Endothelial cell of umbilical vein (primary cell): Measurements from ENCODE around the gene ARL9. TPM values are rescaled to one million over a fixed set of nuclear protein-coding genes. Genes with fewer than 3 reads are reported as not detected.

ENCODE experiments used
- BruUV-seq: library from RNA; stranded (reverse); fragments of 400-500 nt; replicated peaks from 2 replicates; lab custom pipeline; 2021; lab: Mats Ljungman, UMichigan
- CTCF ChIA-PET: fragments of 300-600, 350-600 bp; sonication (Branson Sonifier 250); formaldehyde crosslinking; loops from one replicate; lab custom pipeline; 2021; ENCODE audit warnings: antibody characterized with exemption, inconsistent platforms; lab: Charles Lee
- POLR2A ChIA-PET: fragments of 300-600, 350-600 bp; sonication (Branson Sonifier 250); formaldehyde crosslinking; loops from one replicate; lab custom pipeline; 2021; ENCODE audit warnings: antibody characterized with exemption, inconsistent platforms; lab: Charles Lee
- DNase-seq: peaks from one replicate; pipeline ENCODE4 v3.0.0-alpha.2; 2011; ENCODE audit warnings: low read depth, low spot score
- FAIRE-seq: peaks from 2 replicates; lab custom pipeline; 2011; peaks lifted over from hg19 to GRCh38; lab: Jason Lieb, UNC
- H2AFZ ChIP-seq: 2 replicates; pipeline ENCODE4 v1.6.0; 2012; ENCODE audit warnings: low read depth, low read length, control low read depth, inconsistent platforms
- H3K27ac ChIP-seq: 2 replicates; pipeline ENCODE4 v1.5.1; 2011; ENCODE audit warnings: low read depth, mild to moderate bottlenecking, control low read depth, low read length, moderate library complexity; ENCODE audit not compliant: insufficient read depth
- H3K27me3 ChIP-seq, 2 experiments: 2 replicates each; pipeline versions ENCODE4 v1.6.0 to v1.6.1; 2011; ENCODE audit warnings: low read length in 2 of 2, mixed read lengths in 1 of 2; ENCODE audit not compliant: control insufficient read depth in 2 of 2, insufficient read depth in 2 of 2
- H3K36me3 ChIP-seq, 2 experiments: 2 replicates in 1 of 2; 3 replicates in 1 of 2; pipeline ENCODE4 v1.5.1; 2011; ENCODE audit warnings: low read length in 2 of 2, mild to moderate bottlenecking in 1 of 2, moderate library complexity in 1 of 2; ENCODE audit not compliant: control insufficient read depth in 2 of 2, insufficient read depth in 2 of 2; ENCODE audit errors: extremely low read depth in 1 of 2
- H3K4me1 ChIP-seq: 3 replicates; pipeline ENCODE4 v1.5.1; 2011; ENCODE audit warnings: mild to moderate bottlenecking, low read length; ENCODE audit not compliant: control insufficient read depth, insufficient read depth; ENCODE audit errors: extremely low read depth
- H3K4me2 ChIP-seq: 2 replicates; pipeline ENCODE4 v1.6.1; 2011; ENCODE audit warnings: low read length, control low read depth, mixed read lengths; ENCODE audit not compliant: insufficient read depth
- H3K4me3 ChIP-seq, 3 experiments: fragments of 200-600 bp in 1 of 3; sonication (generic), shearing (Covaris generic) in 1 of 3; replicated peaks in 1 of 3; 2 replicates each; pipeline ENCODE4 v1.5.1; 2011 to 2016; ENCODE audit warnings: control low read depth in 3 of 3, low read length in 3 of 3, mild to moderate bottlenecking in 2 of 3, inconsistent platforms in 1 of 3, low read depth in 1 of 3, moderate library complexity in 1 of 3; ENCODE audit not compliant: insufficient read depth in 1 of 3
- H3K79me2 ChIP-seq: 2 replicates; pipeline ENCODE4 v1.6.0; 2012; ENCODE audit warnings: low read length, inconsistent platforms; ENCODE audit not compliant: control insufficient read depth, insufficient read depth
- H3K9ac ChIP-seq: replicated peaks from 2 replicates; pipeline ENCODE3; 2011; ENCODE audit warnings: low read length, control low read depth; ENCODE audit not compliant: insufficient read depth; ENCODE audit errors: extremely low read depth
- H3K9me1 ChIP-seq: replicated peaks from 3 replicates; pipeline ENCODE4 v1.6.0; 2011; ENCODE audit warnings: mild to moderate bottlenecking, low read length; ENCODE audit not compliant: control insufficient read depth, insufficient read depth; ENCODE audit errors: extremely low read depth
- H3K9me3 ChIP-seq: replicated peaks from 2 replicates; pipeline ENCODE4 v1.5.1; 2012; ENCODE audit warnings: low read length, inconsistent platforms; ENCODE audit not compliant: control insufficient read depth, insufficient read depth
- H4K20me1 ChIP-seq: replicated peaks from 2 replicates; pipeline ENCODE3; 2011; ENCODE audit warnings: mild to moderate bottlenecking, low read length; ENCODE audit not compliant: control insufficient read depth, insufficient read depth; ENCODE audit errors: extremely low read depth
- CTCF ChIP-seq, 2 donors: IDR thresholded peaks; 1 replicate in 1 of 2; 2 replicates in 1 of 2; pipeline ENCODE4 v1.5.1; 2011; ENCODE audit warnings: low read length in 2 of 2, mild to moderate bottlenecking in 2 of 2, moderate library complexity in 2 of 2, control low read depth in 1 of 2, inconsistent platforms in 1 of 2, low read depth in 1 of 2; ENCODE audit not compliant: insufficient read depth in 1 of 2; ENCODE audit errors: extremely low read depth in 1 of 2
- EZH2 ChIP-seq: IDR thresholded peaks from 2 replicates; pipeline ENCODE4 v1.6.1; 2012; ENCODE audit warnings: borderline replicate concordance, low read depth, mild to moderate bottlenecking, moderate library complexity, low read length, inconsistent platforms; ENCODE audit not compliant: severe bottlenecking
- FOS ChIP-seq: IDR thresholded peaks from 2 replicates; pipeline ENCODE4 v1.6.1; 2011; ENCODE audit warnings: mild to moderate bottlenecking, low read length, moderate library complexity, borderline replicate concordance; ENCODE audit not compliant: insufficient read depth
- GATA2 ChIP-seq: IDR thresholded peaks from 2 replicates; pipeline ENCODE4 v1.7.0; 2011; ENCODE audit warnings: low read depth, mild to moderate bottlenecking, moderate library complexity, mixed read lengths, low read length; ENCODE audit not compliant: insufficient read length, insufficient read depth
- JUN ChIP-seq: IDR thresholded peaks from 2 replicates; pipeline ENCODE4 v1.6.1; 2011; ENCODE audit warnings: borderline replicate concordance, low read depth; ENCODE audit not compliant: insufficient read length, insufficient read depth
- MYC ChIP-seq: IDR thresholded peaks from one replicate; pipeline ENCODE4 v1.6.1; 2011; ENCODE audit warnings: mild to moderate bottlenecking, low read depth, low read length
- POLR2A ChIP-seq: IDR thresholded peaks from 2 replicates; pipeline ENCODE4 v1.6.1; 2012; ENCODE audit warnings: low read depth, mild to moderate bottlenecking, control low read depth, low read length
- POLR2AphosphoS5 ChIP-seq: IDR thresholded peaks from 2 replicates; pipeline ENCODE4 v1.6.1; 2012; ENCODE audit warnings: low read depth, mild to moderate bottlenecking, control low read depth, low read length, moderate library complexity; ENCODE audit not compliant: insufficient read depth
- dilution Hi-C: fragments of 300-500 bp; cut with MboI; formaldehyde crosslinking; loops from one replicate; pipeline ENCODE4 v1.15.0; 2019; ENCODE audit warnings: low sequenced_read_pairs; ENCODE audit not compliant: extremely low pct_ligation_motif_present
- intact Hi-C: fragments of 100-400 bp; cut with micrococcal nuclease; formaldehyde crosslinking; loops from one replicate; pipeline ENCODE4 v1.10.0; 2022
- polyA plus RNA-seq, 4 experiments: library from polyadenylated mRNA; depleted of rRNA in 3 of 4; stranded (reverse) in 3 of 4; unstranded in 1 of 4; fragments of >200 nt; gene quantifications; 2 replicates each; pipeline versions ENCODE4 v1.2.1 to v1.2.3, GENCODE V29; 2011 to 2012; ENCODE audit warnings: missing spikeins in 1 of 4
- total RNA-seq: library from RNA; stranded (reverse); gene quantifications from 2 replicates; pipeline ENCODE4 v1.2.3, GENCODE V29; 2021
- TF ChIP-seq, protein P1 (sequence below): IDR thresholded peaks from 2 replicates; pipeline ENCODE4 v1.6.1; 2011; ENCODE audit not compliant: insufficient read depth, insufficient read length

ARL9 gene
- total and polyA plus RNA-seq, 2 donors (not counting 3 experiments of a cell fraction or from before 2014, with no cell fraction given): 0.40 to 1.1 TPM

- H3K9me3 ChIP-seq: no peaks in the 10 kb centered on the region
- TF ChIP-seq, protein P1, sequence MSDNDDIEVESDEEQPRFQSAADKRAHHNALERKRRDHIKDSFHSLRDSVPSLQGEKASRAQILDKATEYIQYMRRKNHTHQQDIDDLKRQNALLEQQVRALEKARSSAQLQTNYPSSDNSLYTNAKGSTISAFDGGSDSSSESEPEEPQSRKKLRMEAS: no peak
- TF ChIP-seq POLR2A: no peak
- TF ChIP-seq MYC: no peak
- dilution Hi-C loops (no loop called here), intact Hi-C loops (no loop called here)
- DNase-seq (no peak), FAIRE-seq (no peak)
- no peak overlapping the region for H3K4me2 ChIP-seq
- H3K36me3 ChIP-seq: no peaks in the 10 kb centered on the region
- no TSS peak for BruUV-seq
- no peaks in the 10 kb centered on the region for H3K4me1 ChIP-seq
- H3K9me1 ChIP-seq: no peaks in the 10 kb centered on the region
- H3K9ac ChIP-seq: no peak overlapping the region
- no peak overlapping the region for H3K4me3 ChIP-seq
- H3K79me2 ChIP-seq: no peaks in the 10 kb centered on the region
- ChIA-PET POLR2A (no interaction called here), CTCF (no interaction called here)
- peaks cover 6 to 9% of the 10 kb centered on the region in 2 experiments for H3K27me3 ChIP-seq
- H3K27ac ChIP-seq: no peak overlapping the region
- H2AFZ ChIP-seq: no peak overlapping the region
- H4K20me1 ChIP-seq: no peaks in the 10 kb centered on the region
Measured at GRCh38 chr4:56551516-56551915, 45.9 kb downstream of the ARL9 start.

DNA sequence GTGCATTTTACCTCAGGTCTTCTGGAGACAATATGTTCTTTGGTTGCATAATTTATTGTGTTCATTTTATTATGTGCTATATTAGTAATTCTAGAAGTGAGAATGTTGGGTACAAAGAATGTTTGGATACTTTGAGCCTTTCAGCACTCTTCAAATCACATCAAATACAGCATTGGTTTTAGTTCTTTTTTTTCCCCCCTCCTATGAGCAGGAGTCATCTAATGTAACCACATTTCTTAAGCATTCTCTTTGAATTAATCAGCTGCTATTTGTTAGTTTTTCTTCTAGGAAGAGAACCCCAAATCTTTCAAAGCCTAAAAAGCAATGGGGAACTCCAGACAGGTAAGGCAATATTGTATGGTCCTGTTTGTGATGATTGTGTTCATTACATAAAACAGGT, 46.7 kb downstream of the ARL9 start:
- Histone ChIP-seq H3K9me3 (no peaks in the 10 kb centered on the region), H3K27ac (no peak overlapping the region), H3K27me3 (peaks cover 6 to 9% of the 10 kb centered on the region in 2 experiments), H3K79me2 (no peaks in the 10 kb centered on the region), H3K4me1 (no peaks in the 10 kb centered on the region), H3K9ac (no peak overlapping the region), H3K9me1 (no peaks in the 10 kb centered on the region), H4K20me1 (no peaks in the 10 kb centered on the region), H3K36me3 (no peaks in the 10 kb centered on the region), H3K4me3 (no peak overlapping the region), H2AFZ (no peak overlapping the region), H3K4me2 (no peak overlapping the region)
- ChIA-PET CTCF (no interaction called here), POLR2A (interaction anchor here (0.8 kb wide), 1 partner anchor 22 kb away, joined by 6 read pairs; no protein-coding TSS in a partner anchor)
- no TSS peak for BruUV-seq
- no peak for FAIRE-seq
- no peak for DNase-seq
- intact Hi-C loops: no loop called here
- TF ChIP-seq, protein P1: no peak
- no peak for TF ChIP-seq FOS
- no peak for TF ChIP-seq GATA2
- TF ChIP-seq MYC: no peak
- TF ChIP-seq POLR2A: no peak
- TF ChIP-seq JUN: no peak
- no peak for TF ChIP-seq EZH2
- no peak for TF ChIP-seq CTCF (IDR thresholded peaks at IDR 0.05; ENCODE audit: extremely low read depth in 1 of 2, insufficient read depth in 1 of 2, low read depth in 1 of 2, low read length in 2 of 2)
- TF ChIP-seq POLR2AphosphoS5: no peak
- dilution Hi-C loops: no loop called here
